ENCODE measurements around the gene ATIC.

GRCh38 chr2:215376103-215376780 is 64.4 kb downstream of the ATIC start:
- no peak for TF ChIP-seq CTCF (IDR thresholded peaks at IDR 0.05; ENCODE audit: poor library complexity, severe bottlenecking)
- TF ChIP-seq POLR2AphosphoS5 (IDR thresholded peaks at IDR 0.05), result no peak
- TF ChIP-seq SMC3 (conservative IDR thresholded peaks at IDR 0.05; ENCODE audit: poor library complexity), result no peak
- no peak for TF ChIP-seq EZH2 (IDR thresholded peaks at IDR 0.05; ENCODE audit: borderline replicate concordance, insufficient read depth, low read length, poor library complexity, severe bottlenecking)
- no peak for TF ChIP-seq MXI1 (conservative IDR thresholded peaks at IDR 0.05; ENCODE audit: poor library complexity, severe bottlenecking)
- TF ChIP-seq TAF1 (IDR thresholded peaks at IDR 0.05; ENCODE audit: low read depth), result no peak

All from neural cell (in vitro differentiated cells).